NB4 (cell line): ENCODE measurements around the gene CARMIL1.

ENCODE experiments used
- DNase-seq: peaks from one replicate; pipeline ENCODE4 v3.0.0; 2010; ENCODE audit warnings: low read depth
- H3K4me3 ChIP-seq: one replicate; pipeline ENCODE4 v1.5.1; 2011; ENCODE audit warnings: mild to moderate bottlenecking, low read depth, low read length, moderate library complexity
- CTCF ChIP-seq: IDR thresholded peaks from one replicate; pipeline ENCODE4 v1.5.1; 2012; ENCODE audit warnings: low read depth, low read length
- MAX ChIP-seq: IDR thresholded peaks from 2 replicates; pipeline ENCODE4 v1.6.1; 2011; ENCODE audit warnings: low read depth, low read length
- MYC ChIP-seq: IDR thresholded peaks from 2 replicates; pipeline ENCODE4 v1.6.1; 2011; ENCODE audit warnings: low read depth, low read length
- POLR2A ChIP-seq: IDR thresholded peaks from 2 replicates; pipeline ENCODE4 v1.6.1; 2011; ENCODE audit warnings: mild to moderate bottlenecking; ENCODE audit not compliant: insufficient read length; ENCODE audit errors: extremely low read depth

Gene CARMIL1

GRCh38 chr6:25537349-25538018, 258.3 kb downstream of the CARMIL1 start:
- TF ChIP-seq MYC (no peak), MAX (no peak), CTCF (no peak), POLR2A (no peak)
- no peak for DNase-seq
- no peak overlapping the region for H3K4me3 ChIP-seq

GRCh38 chr6:25541228-25541627, 262.1 kb downstream of the CARMIL1 start:
- no peak for DNase-seq
- no peak for TF ChIP-seq POLR2A
- TF ChIP-seq CTCF: no peak
- no peak for TF ChIP-seq MYC
- no peak for TF ChIP-seq MAX

GRCh38 chr6:25542984-25543910, 264.1 kb downstream of the CARMIL1 start:
- DNase-seq: no peak
- H3K4me3 ChIP-seq: no peak overlapping the region
- TF ChIP-seq MYC (no peak), CTCF (no peak), POLR2A (no peak), MAX (no peak)

More at GRCh38 chr6:25541228-25541627, 262.1 kb downstream of the CARMIL1 start:
- H3K4me3 ChIP-seq: no peak overlapping the region

- H3K4me3 ChIP-seq: no peak overlapping the region
- TF ChIP-seq CTCF (no peak), POLR2A (no peak), MAX (no peak), MYC (no peak)
- DNase-seq: no peak
These were observed 265.7 kb downstream of the CARMIL1 start for GRCh38 chr6:25544833-25545232.

- H3K4me3 ChIP-seq: no peak overlapping the region
- DNase-seq: no peak
- no peak for TF ChIP-seq POLR2A
- TF ChIP-seq MYC: no peak
- TF ChIP-seq MAX: no peak
- TF ChIP-seq CTCF: no peak
These were observed 268.6 kb downstream of the CARMIL1 start for GRCh38 chr6:25547797-25548196.
